OCI-LY3 (cell line): Measurements from ENCODE around the gene SH3PXD2A.

Source experiments
- H2AFZ ChIP-seq: fragments of 200-600, 300-600 bp; shearing (Covaris generic); 2 replicates; pipeline ENCODE4 v1.6.0; 2014; ENCODE audit warnings: antibody characterized with exemption, low read depth, low read length
- H3K27ac ChIP-seq: fragments of 200-600, 300-600 bp; sonication (generic); 2 replicates; pipeline ENCODE4 v1.5.1; 2014; ENCODE audit warnings: mild to moderate bottlenecking, low read length, moderate library complexity, mixed read lengths
- H3K27me3 ChIP-seq: fragments of 200-600, 300-600 bp; sonication (generic); 2 replicates; pipeline ENCODE4 v1.6.1; 2014; ENCODE audit warnings: low read depth, low read length, mixed read lengths
- H3K36me3 ChIP-seq: fragments of 200-600, 300-600 bp; sonication (generic); replicated peaks from 2 replicates; pipeline ENCODE3; 2014; ENCODE audit warnings: low read depth, low read length, mixed read lengths
- H3K4me1 ChIP-seq: fragments of 300-600, 200-600 bp; sonication (generic); 2 replicates; pipeline ENCODE4 v1.6.1; 2014; ENCODE audit warnings: low read length, mixed read lengths
- H3K4me2 ChIP-seq: fragments of 200-600, 300-600 bp; sonication (generic); 2 replicates; pipeline ENCODE4 v1.6.1; 2014; ENCODE audit warnings: low read length, mixed read lengths
- H3K4me3 ChIP-seq: fragments of 300-600, 200-600 bp; sonication (generic); 2 replicates; pipeline ENCODE4 v1.5.1; 2014; ENCODE audit warnings: antibody characterized with exemption, mild to moderate bottlenecking, low read length, moderate library complexity
- H3K79me2 ChIP-seq: fragments of 300-600, 200-600 bp; shearing (Covaris generic); 2 replicates; pipeline ENCODE4 v1.6.1; 2014; ENCODE audit warnings: mild to moderate bottlenecking, low read length, mixed read lengths
- H3K9ac ChIP-seq: fragments of 300-600, 200-600 bp; shearing (Covaris generic); 2 replicates; pipeline ENCODE4 v1.6.0; 2014; ENCODE audit warnings: mild to moderate bottlenecking, low read length, moderate library complexity
- H3K9me3 ChIP-seq: fragments of 200-600, 300-600 bp; shearing (Covaris generic); 2 replicates; pipeline ENCODE4 v1.6.1; 2014; ENCODE audit warnings: low read length, mixed read lengths; ENCODE audit not compliant: insufficient read depth
- H4K20me1 ChIP-seq: fragments of 200-600, 300-600 bp; sonication (generic); 2 replicates; pipeline ENCODE4 v1.6.1; 2016; ENCODE audit warnings: low read length, mixed read lengths; ENCODE audit not compliant: insufficient read depth
- CTCF ChIP-seq: fragments of 200-600, 300-600 bp; sonication (generic); IDR thresholded peaks from 2 replicates; pipeline ENCODE4 v1.5.1; 2014; ENCODE audit warnings: antibody characterized with exemption, low read length, low read depth
- EZH2phosphoT487 ChIP-seq: fragments of 200-600 bp; shearing (Covaris generic); IDR thresholded peaks from 2 replicates; pipeline ENCODE4 v1.6.1; 2018; ENCODE audit warnings: antibody characterized with exemption, mixed run types, low read depth

SH3PXD2A gene

GRCh38 chr10:103616705-103617601, 238.4 kb downstream of the SH3PXD2A start:
- no peak overlapping the region for H3K9ac ChIP-seq
- H3K4me2 ChIP-seq: no peak overlapping the region

GRCh38 chr10:103614306-103615158, 240.8 kb downstream of the SH3PXD2A start:
- no peaks in the 10 kb centered on the region for H3K9me3 ChIP-seq
- H3K27me3 ChIP-seq: no peaks in the 10 kb centered on the region
- H3K4me3 ChIP-seq: no peak overlapping the region
- TF ChIP-seq CTCF (no peak), EZH2phosphoT487 (no peak)
- H3K4me1 ChIP-seq: no peaks in the 10 kb centered on the region
- H3K79me2 ChIP-seq: no peaks in the 10 kb centered on the region
- no peak overlapping the region for H3K4me2 ChIP-seq
- H4K20me1 ChIP-seq: no peaks in the 10 kb centered on the region
- H3K36me3 ChIP-seq: peaks cover 4% of the 10 kb centered on the region
- H3K27ac ChIP-seq: no peak overlapping the region
- no peak overlapping the region for H2AFZ ChIP-seq
- no peak overlapping the region for H3K9ac ChIP-seq

More at GRCh38 chr10:103616705-103617601, 238.4 kb downstream of the SH3PXD2A start:
- Histone ChIP-seq H3K4me1 (no peaks in the 10 kb centered on the region), H3K27ac (no peak overlapping the region), H2AFZ (no peak overlapping the region), H3K4me3 (no peak overlapping the region), H3K36me3 (peaks cover 4% of the 10 kb centered on the region), H3K9me3 (no peaks in the 10 kb centered on the region), H3K27me3 (no peaks in the 10 kb centered on the region), H4K20me1 (no peaks in the 10 kb centered on the region), H3K79me2 (no peaks in the 10 kb centered on the region)
- no peak for TF ChIP-seq EZH2phosphoT487
- no peak for TF ChIP-seq CTCF

GRCh38 chr10:103613616-103614015, 241.8 kb downstream of the SH3PXD2A start:
- no peak overlapping the region for H3K4me3 ChIP-seq
- no peaks in the 10 kb centered on the region for H3K4me1 ChIP-seq

More at GRCh38 chr10:103613616-103614015, 241.8 kb downstream of the SH3PXD2A start:
- no peaks in the 10 kb centered on the region for H3K9me3 ChIP-seq
- H3K9ac ChIP-seq: no peak overlapping the region
- no peak for TF ChIP-seq CTCF
- no peak for TF ChIP-seq EZH2phosphoT487
- no peaks in the 10 kb centered on the region for H3K79me2 ChIP-seq
- H3K36me3 ChIP-seq: peaks cover 4% of the 10 kb centered on the region
- no peak overlapping the region for H2AFZ ChIP-seq
- H3K27ac ChIP-seq: no peak overlapping the region
- no peak overlapping the region for H3K4me2 ChIP-seq
- no peaks in the 10 kb centered on the region for H3K27me3 ChIP-seq
- H4K20me1 ChIP-seq: no peaks in the 10 kb centered on the region
